RCC 7860 (cell line): Measurements from ENCODE around the gene USP15.

Source experiments
- DNase-seq: peaks from one replicate; pipeline ENCODE4 v3.0.0-alpha.2; 2015; ENCODE audit warnings: low spot score
- FAIRE-seq: peaks from 2 replicates; lab custom pipeline; 2012; peaks lifted over from hg19 to GRCh38; lab: Jason Lieb, UNC

Gene USP15

DNA sequence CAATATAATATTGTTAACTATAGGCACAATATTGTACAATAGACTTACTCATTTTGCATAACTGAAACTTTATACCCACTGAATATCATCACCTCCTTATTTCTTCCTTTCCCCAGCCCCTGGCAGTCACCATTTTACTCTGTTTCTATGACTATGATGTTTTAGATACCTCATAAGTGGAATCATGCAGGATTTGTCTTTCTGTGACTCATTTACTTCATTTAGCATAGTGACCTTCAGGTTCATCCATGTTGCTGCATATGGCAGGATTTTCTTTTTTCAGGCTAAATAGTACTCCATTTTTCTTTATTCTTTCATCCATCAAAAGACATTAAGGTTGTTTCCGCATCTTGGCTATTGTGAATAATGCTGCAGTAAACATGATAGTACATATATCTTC is 18.9 kb downstream of the USP15 start:
- FAIRE-seq, result no peak

DNA sequence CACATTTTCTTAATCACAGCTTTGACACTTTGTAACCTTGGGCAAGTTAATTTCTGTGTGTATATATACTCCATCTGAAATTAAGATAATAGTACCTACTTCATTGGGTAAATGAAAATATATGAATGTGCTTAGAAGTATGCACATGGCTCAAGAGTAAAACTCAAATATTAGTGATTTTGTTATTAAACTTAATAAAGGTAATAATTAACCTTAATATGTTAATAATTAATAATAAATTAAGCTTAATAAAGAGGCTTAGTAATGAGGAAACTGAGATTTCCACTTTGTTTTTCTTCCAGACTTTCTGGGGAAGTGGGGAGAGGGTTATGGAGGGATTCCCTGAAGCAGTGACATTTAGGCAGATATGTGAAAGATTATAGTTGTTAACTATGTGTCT is 19.8 kb downstream of the USP15 start:
- DNase-seq (no peak), FAIRE-seq (no peak)

More for the DNA sequence above, 18.9 kb downstream of the USP15 start:
- no peak for DNase-seq

DNA sequence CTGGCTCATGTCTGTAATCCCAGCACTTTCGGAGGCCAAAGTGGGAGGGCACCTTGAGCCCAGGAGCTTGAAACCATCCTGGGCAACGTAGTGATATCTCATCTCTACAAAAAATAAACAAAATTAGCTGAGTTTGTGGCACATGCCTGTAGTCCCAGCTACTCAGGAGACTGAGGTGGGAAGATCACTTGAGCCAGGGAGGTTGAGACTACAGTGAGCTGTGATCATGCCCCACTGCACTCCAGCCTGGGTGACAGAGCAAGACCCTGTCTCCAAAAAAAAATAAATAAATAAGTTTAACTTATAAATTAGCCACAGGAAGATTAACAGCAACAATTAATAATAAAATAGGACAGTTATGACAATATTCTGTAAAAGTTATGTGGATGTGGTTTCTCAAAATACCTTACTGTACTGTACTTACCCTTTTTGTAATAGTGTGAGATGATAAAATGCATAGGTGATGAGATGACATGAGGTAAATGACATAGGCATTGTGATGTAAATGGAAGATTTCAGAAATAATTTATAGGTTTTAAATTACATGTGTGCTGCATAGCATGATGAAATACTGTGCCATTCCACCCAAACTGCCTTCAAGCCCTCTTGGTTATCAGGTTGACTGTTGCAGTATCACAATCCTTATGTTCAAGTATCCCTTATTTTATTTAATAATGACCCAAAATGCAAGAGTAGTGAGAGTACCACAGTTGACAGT is 22.0 kb downstream of the USP15 start:
- FAIRE-seq (no peak), DNase-seq (no peak)

DNA sequence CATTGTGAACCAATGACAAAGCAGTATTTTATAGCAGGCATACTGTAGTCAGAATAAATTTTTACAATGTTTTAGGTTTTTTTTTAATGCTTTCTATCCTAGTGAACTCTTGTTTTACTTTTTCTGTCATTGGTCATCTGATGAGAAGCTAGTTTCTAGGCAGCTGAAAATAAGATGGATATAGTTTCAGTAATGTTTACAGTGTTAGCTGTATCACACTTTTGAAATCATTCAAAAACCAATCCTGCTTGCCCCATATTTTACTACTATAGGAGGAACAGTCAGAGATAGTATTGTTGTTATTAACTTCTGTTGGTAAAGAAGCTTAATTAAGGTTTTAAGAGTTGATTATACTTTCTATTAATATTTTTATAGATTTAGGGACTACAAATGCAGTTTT is 24.5 kb downstream of the USP15 start:
- FAIRE-seq (no peak), DNase-seq (no peak)

DNA sequence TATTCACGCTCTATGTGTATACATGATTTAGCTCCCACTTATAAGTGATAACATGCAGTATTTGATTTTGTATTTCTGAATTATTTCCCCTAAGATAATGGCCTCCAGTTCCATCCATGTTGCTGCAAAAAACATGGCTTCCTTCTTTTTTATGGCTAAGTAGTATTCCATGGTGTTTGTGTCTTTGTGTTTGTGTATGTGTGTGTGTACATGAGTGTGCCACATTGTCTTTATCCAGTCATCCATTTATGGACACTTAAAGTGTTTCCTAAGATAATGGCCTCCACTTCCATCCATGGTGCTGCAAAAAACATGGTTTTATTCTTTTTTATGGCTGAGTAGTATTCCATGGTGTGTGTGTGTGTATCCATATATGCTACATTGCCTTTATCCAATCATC is 25.1 kb downstream of the USP15 start:
- FAIRE-seq, result no peak
- DNase-seq, result no peak

DNA sequence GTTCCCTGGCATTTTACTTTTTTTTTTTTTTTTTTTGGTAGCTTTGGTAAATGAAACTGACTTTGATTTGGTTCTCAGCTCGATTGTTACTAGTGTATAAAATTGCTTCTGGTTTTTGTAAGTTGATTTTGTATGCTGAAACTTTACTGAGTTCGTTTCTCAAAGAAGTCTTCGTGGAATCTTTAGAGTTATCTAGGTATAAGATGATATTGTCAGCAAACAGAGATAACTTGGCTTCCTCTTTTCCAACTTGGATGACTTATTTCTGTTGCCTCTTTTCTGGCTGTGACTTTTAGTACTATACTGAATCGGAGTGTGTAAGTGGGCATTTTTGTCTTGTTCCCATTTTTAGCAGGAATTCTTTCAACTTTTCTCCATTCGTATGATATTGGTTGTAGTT is 28.1 kb downstream of the USP15 start:
- FAIRE-seq (no peak), DNase-seq (no peak)

DNA sequence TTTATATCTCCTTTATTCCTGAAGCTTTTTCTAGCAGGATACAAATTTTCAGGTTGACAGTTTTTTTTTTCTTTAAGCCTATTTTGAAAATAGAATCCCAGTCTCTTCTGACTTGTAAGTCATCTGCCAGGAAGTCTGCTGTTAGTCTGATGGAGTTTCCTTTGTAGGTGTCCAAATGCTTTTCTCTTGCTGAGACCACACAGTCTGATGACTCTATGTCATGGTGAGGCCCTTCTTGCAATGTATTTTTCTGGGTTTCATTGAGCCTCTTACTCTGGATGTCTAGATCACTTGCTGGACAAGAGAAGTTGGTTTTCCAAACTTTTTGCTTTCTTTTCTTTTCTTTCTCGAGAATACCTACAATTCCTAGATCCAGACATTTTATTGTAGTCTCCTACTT is 30.6 kb downstream of the USP15 start:
- FAIRE-seq (no peak), DNase-seq (no peak)

DNA sequence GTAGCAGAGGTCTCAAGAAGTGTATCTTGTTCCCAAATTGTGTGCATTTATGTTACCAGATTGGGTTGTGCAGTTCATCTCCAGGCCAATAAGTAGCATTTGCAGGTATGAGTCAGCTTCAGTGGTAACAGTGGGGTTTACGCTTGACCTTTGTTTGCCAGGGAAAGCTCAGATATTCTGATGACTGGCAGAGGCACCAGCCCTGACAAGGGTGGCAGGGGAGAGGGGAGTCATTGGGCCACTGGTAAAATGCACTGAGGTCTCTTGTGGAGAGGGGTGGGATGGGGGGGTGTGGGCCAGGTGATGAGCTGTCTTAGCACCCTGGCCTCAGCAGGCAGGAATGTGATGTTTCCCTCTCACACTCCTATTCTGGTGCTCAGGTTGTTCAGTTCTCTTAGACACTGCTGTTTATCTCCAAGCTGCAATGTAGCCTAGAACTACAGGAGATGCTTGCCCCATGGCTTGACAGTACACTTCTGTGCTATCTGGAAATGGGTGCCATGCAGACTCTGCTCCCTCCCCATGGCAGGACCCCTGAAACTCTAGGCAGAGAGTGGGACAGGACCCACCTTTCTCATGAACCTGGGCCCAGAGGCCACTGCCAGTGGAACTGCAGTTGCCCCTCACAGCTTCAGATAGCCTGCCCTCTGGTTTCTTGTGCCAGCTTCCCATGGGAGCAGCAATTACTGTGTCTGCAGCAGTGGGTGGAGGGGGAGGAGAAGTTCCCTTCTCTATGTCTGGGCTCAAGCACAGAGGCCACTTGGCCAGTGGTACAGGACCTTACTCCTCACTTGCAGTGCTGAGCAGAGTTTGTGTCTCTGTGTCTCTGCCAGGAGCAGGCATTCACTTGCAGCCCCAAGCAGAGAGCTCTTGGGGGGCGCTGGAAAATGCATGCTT is 31.9 kb downstream of the USP15 start:
- peak; percentile 34 for DNase-seq

DNA sequence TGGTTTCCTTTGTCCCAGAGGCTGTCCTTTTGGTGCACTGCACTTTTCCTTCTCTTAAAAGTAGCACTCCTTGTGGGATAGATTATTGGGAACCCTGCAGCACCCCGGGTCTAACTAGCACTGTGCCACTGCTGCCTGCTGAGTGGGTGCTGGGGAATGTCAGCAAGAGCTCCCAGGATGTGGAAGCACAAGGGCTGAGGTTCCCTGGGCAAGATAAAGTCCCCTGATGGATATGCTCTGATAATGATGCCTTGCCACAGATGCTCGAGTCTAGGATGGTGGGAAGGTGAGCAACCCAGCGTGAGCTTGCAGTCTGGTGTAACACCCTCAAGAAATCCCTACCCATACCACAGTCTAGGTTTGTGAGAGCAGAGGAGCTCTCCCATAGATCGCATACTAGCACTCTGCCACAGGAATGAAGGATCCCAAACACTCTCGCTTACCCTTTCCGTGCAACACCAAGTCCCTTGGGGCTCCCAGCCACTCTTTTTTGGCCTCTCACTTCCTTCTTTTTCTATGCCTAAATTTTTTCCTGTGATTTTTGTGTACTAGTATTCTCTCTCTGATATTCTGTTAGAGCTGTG is 32.6 kb downstream of the USP15 start:
- DNase-seq (no peak), FAIRE-seq (no peak)

More for the DNA sequence above, 31.9 kb downstream of the USP15 start:
- FAIRE-seq, result peak; percentile 31

DNA sequence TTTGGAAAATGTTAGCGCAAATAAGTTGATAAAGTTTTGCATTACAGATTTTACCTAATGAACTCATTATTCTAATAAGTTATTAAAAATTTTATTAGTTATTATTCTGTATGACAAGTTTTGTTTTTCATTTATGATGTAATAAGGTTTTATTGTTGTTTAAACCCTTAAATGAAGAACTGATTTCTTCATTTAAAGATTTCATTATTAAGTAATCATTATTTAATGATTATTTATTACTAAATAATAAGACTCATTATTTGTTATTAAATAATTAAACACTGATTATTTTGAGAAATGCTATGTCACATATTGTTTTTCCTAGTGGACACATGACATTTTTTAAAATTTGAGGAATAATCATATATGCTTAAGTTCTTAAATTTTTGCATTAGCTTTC is 34.2 kb downstream of the USP15 start:
- FAIRE-seq (peak; percentile 12), DNase-seq (no peak)

DNA sequence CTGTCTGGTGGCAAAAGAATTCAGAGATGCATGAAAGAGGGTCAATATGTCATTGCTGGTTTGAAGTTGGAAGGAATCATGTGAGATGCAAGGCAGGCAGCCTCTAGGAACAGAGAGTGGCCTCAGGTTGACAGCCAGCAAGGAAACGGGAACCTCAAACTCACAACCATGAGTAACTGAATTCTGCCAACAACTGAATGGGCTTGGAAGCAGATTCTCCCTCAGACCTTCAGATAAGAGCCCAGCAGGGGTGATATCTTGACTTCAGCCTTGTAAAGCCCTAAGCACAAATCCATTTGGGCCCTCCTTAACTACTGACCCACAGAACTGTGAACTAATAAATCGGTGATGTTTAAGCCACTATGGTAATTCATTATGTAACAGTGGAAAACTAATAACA is 35.8 kb downstream of the USP15 start:
- no peak for FAIRE-seq
- no peak for DNase-seq

DNA sequence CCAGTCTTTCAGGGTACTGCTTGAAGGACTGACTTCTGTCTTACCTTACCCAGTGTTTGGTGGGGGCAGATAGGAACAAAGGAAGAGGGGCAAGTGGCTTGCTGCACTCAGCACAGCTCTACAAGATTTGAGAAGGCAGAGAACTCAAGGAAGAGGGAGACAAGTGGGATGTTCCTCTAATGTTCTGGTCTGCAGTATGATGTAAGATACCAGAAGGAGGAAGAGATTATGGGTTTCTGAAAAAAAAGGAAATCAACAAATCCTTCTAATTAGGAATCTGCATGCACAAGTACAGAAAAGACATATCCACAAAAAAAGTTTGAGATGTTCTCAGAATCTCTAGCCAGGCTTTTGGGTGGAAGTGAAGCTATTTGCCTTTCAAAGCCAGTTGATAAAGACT is 37.1 kb downstream of the USP15 start:
- no peak for DNase-seq
- FAIRE-seq, result no peak

DNA sequence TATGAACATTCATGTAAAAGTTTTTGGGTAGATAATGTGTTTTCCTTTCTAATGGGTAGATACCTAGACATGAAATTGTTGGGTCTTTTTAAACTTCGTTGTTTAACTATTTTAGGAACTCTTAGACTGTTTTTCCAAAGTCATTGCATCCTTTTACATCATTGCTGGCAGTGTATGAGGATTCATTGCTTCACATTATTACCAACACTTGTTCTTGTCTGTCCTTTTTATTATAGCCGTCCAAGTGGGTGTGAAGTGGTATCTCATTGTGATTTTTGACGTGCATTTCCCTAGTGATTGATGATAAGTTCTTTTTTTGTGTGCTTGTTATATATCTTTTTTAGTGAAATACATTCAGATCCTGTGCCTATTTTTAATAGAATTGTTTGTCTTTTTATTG is 39.4 kb downstream of the USP15 start:
- DNase-seq (no peak), FAIRE-seq (no peak)

DNA sequence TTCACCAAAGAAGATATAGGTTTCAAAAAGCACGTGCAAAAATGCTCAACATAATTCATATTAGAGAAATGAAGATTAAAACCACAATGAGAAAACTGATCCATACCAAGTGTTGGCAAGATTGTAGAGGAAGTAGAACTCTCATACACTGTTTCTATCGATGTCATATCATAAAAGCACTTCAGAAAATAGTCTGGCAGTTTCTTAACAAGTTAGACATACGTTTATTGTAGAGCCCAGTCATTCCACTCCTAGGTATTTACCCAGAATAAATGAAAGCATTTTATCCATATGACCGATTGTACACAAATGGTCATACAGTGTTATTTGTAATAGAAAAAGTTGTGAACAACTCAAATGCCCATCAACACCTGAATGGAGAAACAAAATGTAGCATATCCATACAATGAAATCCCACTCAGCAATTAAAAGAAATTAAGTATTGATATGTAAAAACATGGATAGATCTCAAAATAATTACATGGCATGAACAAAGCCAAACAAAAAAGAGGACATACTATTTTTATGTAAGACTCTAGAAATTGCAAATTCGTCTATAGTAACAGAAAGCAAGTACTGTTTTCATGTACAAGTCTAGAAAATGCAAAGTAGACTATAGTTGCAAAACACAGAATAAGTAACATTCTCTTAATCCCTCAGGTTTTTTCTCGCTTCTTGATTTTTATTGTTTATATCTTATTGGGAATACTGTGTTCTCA is 41.0 kb downstream of the USP15 start:
- DNase-seq, result no peak
- FAIRE-seq, result no peak

DNA sequence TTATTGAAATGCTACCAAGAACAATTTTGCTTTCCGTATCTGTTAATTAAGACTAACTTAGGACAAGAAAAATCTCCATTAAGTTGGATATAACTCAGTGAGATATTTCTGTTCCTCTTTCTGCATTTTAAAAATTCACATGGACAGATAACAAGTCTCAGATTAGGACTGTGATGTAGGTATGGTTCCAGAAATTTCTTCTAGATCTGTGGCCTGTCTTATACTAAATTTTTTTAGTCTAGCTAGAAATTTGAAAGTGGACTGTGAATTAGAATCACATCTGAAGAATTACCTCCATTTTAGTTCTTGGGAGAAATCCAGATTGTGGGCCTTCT is 41.6 kb downstream of the USP15 start:
- no peak for FAIRE-seq
- DNase-seq, result no peak

DNA sequence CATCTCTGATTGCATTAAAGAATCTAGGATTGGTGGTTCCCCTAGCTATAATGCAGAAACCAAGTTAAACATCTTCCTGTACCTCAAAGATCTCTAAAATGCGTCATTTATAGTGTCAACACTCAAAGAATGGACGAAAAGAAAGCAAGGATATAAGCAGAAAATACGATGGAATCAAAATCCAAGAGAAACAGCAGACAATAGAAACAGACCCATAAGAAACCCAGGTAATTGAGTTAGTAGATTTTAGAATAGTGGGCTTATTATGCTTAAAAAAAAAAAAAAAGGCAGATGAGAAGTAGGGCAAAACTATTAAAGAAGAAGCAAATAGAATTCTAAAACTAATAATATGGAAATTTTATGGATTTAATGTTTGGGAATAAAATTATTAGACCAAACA is 44.4 kb downstream of the USP15 start:
- FAIRE-seq, result no peak

DNA sequence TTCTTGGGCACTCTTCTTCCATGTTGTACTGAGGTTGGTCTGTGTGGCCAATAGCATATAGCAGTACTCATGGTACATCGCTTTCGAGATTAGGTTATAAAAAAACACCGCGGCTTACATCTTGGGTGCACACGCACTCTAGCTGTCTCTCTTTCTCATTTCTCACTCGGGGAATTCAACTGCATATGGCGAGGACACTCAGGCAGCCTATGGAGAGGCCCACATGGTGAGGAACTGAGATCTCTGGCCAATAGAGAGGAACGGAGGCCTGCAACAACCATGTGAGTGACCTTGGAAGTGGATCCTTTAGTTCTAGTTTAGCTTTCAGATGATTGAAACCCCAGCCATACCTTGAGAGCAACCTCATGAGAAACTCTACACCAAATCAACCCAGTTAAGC is 45.6 kb downstream of the USP15 start:
- DNase-seq (no peak), FAIRE-seq (no peak)

More for the DNA sequence above, 44.4 kb downstream of the USP15 start:
- no peak for DNase-seq

DNA sequence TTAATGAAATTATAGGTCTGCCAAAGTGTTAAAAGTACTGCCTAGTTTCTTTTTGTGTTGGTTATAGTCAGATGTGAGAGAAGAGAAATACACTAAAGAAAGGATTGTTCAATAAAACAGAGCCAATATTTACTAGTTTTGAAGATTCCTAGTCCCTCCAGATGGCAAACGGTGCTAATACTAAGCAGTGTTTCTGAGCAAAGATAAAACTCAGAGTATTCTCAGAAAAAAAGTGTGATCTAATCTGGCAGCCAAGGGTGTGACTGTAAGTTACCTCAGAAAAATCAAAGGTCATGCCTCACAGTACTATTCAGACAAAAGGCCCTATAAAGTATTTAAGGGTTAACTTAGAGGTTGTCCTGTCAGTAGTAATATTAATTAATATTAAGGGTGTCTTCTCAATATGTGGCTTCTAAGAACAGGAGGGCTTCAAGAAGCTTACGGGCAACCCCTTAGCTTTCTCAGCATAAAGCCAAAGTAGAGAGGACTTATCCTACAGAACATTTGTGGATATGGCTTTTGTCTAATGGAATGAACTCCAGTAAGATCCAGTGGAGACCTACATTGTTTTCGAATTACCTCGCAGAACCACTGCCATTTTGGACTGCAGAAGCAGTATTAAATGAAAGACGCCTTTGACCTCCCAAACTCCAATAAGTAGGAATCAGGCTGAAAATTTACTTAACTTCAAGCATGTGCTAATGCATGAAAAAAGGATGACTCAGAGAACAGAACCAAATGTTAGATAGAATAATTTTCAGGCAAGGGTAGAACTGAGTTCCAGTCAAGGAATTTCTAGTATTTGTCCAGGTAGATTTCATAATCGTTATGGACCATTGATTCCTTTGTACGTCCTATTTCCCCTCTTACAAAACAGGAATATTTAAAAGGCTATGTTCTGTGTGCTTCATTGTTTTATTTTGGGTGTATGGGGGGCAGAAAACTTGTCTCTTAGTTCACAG is 46.6 kb downstream of the USP15 start:
- no peak for FAIRE-seq
- no peak for DNase-seq

DNA sequence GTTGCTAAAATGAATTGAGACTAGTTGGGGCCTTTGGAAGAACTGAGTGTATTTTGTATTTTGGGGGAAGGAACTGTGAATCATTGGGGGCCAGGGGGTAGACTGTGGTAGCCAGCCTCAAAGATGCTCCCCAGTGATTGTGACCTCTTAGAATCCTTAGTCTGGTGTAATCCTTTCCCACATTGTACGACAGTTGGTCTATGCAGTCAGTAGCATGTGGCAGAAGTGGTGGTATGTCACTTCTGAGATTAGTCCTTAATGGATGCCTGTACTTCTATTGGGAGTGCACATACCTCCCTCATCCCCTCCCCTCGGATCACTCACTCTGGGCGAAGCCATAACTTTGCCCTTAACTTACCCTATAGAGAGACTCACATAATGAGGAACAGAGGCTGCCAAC is 48.0 kb downstream of the USP15 start:
- FAIRE-seq (no peak), DNase-seq (no peak)

DNA sequence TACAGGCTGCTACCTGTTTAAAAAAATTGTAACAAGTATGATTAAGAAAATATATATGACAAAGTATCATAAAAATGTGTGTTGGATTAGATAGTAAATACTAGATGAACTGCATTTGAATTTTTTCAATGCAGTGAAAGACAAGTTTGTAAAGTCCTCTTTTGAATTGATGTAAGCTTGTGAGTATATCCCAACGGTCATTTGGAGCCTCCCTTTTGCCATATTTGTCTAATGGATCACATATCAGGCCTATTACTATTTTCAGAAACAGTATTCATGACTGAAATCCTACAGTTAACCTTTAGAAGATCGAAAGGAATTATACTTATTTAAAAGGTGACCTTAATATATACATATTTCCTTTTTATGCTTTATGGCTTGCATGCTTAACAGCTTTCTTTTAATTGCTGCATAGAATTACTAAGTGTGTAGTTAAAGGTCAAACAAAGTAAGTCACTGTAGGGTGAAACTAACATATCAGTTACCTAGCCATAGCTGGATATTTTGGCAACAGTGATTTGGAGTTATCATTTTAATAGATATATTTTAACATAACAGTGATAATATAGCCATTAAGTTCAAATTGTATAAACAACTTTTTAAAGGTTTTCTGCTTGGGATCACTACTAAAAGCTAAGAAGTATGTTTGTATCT is 53.6 kb downstream of the USP15 start:
- DNase-seq (no peak), FAIRE-seq (no peak)
